RWPE2 (cell line): ENCODE measurements around the gene ZNF423.

ENCODE experiments used
- ATAC-seq: fragments of 200-7000 bp; cut with Tn5 transposase; 3 replicates; pipeline ENCODE4 v1.9.1; 2021; ENCODE audit warnings: low read depth
- DNase-seq: peaks from one replicate; pipeline ENCODE4 v3.0.0-alpha.2; 2020; ENCODE audit warnings: low spot score
- H3K27ac ChIP-seq: fragments of 450-650 bp; 2 replicates; pipeline ENCODE4 v1.5.1; 2017; ENCODE audit warnings: mild to moderate bottlenecking; ENCODE audit not compliant: poor library complexity, severe bottlenecking
- H3K27me3 ChIP-seq: fragments of 250-450 bp; sonication (Bioruptor Pico); 2 replicates; pipeline ENCODE4 v1.5.1; 2021; ENCODE audit warnings: mild to moderate bottlenecking, moderate library complexity; ENCODE audit not compliant: insufficient read depth, poor library complexity, severe bottlenecking
- H3K36me3 ChIP-seq: fragments of 250-450 bp; sonication (Bioruptor Pico); 2 replicates; pipeline ENCODE4 v1.5.1; 2020; ENCODE audit warnings: low read depth, mild to moderate bottlenecking, moderate library complexity
- H3K4me1 ChIP-seq: fragments of 250-450 bp; sonication (Bioruptor Pico); 2 replicates; pipeline ENCODE4 v1.5.1; 2021; ENCODE audit warnings: mild to moderate bottlenecking, moderate library complexity; ENCODE audit not compliant: insufficient read depth, poor library complexity, severe bottlenecking
- H3K4me3 ChIP-seq: fragments of 250-450 bp; sonication (Bioruptor Pico); 2 replicates; pipeline ENCODE4 v1.5.1; 2021; ENCODE audit warnings: mild to moderate bottlenecking, moderate library complexity; ENCODE audit not compliant: severe bottlenecking
- H3K9me3 ChIP-seq: fragments of 250-450 bp; sonication (Bioruptor Pico); 2 replicates; pipeline ENCODE4 v1.5.1; 2021; ENCODE audit warnings: mild to moderate bottlenecking, moderate library complexity; ENCODE audit not compliant: severe bottlenecking
- CTCF ChIP-seq: fragments of 450-650 bp; IDR thresholded peaks from one replicate; pipeline ENCODE4 v1.5.1; 2017; ENCODE audit warnings: mild to moderate bottlenecking, moderate library complexity; ENCODE audit not compliant: poor library complexity, severe bottlenecking

ZNF423 gene

GRCh38 chr16:49545243-49545642, 310.7 kb downstream of the ZNF423 start:
- no peaks in the 10 kb centered on the region for H3K36me3 ChIP-seq
- no peaks in the 10 kb centered on the region for H3K9me3 ChIP-seq
- DNase-seq (no peak), ATAC-seq (no peak)
- no peaks in the 10 kb centered on the region for H3K4me1 ChIP-seq
- H3K27ac ChIP-seq, result no peak overlapping the region
- H3K27me3 ChIP-seq, result peaks cover 8% of the 10 kb centered on the region
- no peak for TF ChIP-seq CTCF
- no peak overlapping the region for H3K4me3 ChIP-seq

DNA sequence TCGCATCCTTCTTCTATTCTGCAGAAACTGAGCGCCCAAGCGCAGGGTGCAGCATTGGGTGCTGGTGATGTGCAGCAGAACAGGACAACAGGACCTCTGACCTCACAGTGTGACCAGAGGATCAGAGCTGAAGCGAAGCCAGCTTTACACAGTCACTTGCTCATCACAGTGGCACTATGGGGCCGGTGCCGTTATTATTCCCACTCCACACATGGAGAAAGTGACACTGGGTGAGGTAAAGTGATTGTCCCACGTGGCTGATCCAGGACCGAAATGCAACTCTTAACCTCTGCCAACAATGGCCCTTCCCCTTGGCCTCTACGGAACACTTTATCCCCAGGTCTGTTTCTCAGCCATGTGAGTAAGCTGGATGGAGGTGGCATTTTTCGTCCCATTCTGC, 311.1 kb downstream of the ZNF423 start:
- no peaks in the 10 kb centered on the region for H3K36me3 ChIP-seq
- DNase-seq, result no peak
- no peak overlapping the region for H3K27ac ChIP-seq
- no peak for ATAC-seq
- no peaks in the 10 kb centered on the region for H3K4me1 ChIP-seq
- peaks cover 8% of the 10 kb centered on the region for H3K27me3 ChIP-seq
- no peak overlapping the region for H3K4me3 ChIP-seq
- TF ChIP-seq CTCF, result no peak
- no peaks in the 10 kb centered on the region for H3K9me3 ChIP-seq

GRCh38 chr16:49543631-49543946, 312.3 kb downstream of the ZNF423 start:
- no peaks in the 10 kb centered on the region for H3K36me3 ChIP-seq
- DNase-seq, result no peak
- ATAC-seq, result no peak
- TF ChIP-seq CTCF, result no peak
- H3K9me3 ChIP-seq, result no peaks in the 10 kb centered on the region
- peaks cover 8% of the 10 kb centered on the region for H3K27me3 ChIP-seq
- no peak overlapping the region for H3K4me3 ChIP-seq
- no peak overlapping the region for H3K27ac ChIP-seq
- no peaks in the 10 kb centered on the region for H3K4me1 ChIP-seq

- Histone ChIP-seq H3K4me1 (no peaks in the 10 kb centered on the region), H3K4me3 (no peak overlapping the region), H3K36me3 (no peaks in the 10 kb centered on the region), H3K27me3 (peaks cover 5% of the 10 kb centered on the region), H3K9me3 (no peaks in the 10 kb centered on the region), H3K27ac (no peak overlapping the region)
- no peak for TF ChIP-seq CTCF
- no peak; the same call in 2 of the 3 replicates for ATAC-seq
- no peak for DNase-seq
Observed at GRCh38 chr16:49542946-49543630, 312.8 kb downstream of the ZNF423 start.

DNA sequence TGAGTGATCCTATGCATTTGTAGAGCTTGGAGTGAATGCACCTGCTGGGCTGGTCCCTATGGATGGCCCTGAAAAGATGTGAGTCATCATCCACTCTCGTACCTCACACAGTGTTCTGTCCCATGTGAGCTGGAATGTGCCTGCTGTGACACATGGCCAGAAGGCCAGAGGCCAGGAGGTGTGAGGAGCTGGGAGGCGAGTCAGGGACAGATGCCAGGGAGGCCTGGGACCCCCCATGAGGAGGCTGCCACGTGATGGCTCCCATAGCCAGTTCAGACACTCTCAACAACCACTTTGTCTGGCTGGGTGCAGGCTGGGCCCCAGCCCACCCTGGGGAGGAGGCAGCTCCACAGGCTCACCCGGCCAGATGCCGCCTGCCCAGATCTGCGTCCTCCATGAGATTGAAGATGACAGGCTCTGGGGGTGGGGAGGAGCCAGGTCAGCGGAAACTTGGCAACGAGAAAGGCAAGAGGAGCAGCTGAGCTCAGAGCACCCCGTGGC, 313.5 kb downstream of the ZNF423 start:
- H3K9me3 ChIP-seq, result no peaks in the 10 kb centered on the region
- ATAC-seq, result no peak
- H3K36me3 ChIP-seq, result no peaks in the 10 kb centered on the region
- TF ChIP-seq CTCF, result no peak
- H3K4me3 ChIP-seq, result no peak overlapping the region
- H3K4me1 ChIP-seq, result no peaks in the 10 kb centered on the region
- no peak for DNase-seq
- no peak overlapping the region for H3K27ac ChIP-seq
- H3K27me3 ChIP-seq, result peaks cover under 1% of the 10 kb centered on the region
